8988T (cell line): ENCODE data around the gene PCDHGA7.
"Not testable (repeated sequence)": the region's sequence is repeated elsewhere in the genome, so short reads cannot be mapped to it uniquely, and the experiment has no call there.

Experiments used
- DNase-seq: peaks from one replicate; pipeline ENCODE4 v3.0.0; 2011

The PCDHGA7 gene

GRCh38 chr5:141432726-141433125 is 50.2 kb downstream of the PCDHGA7 start:
- not testable (repeated sequence) for DNase-seq

DNA sequence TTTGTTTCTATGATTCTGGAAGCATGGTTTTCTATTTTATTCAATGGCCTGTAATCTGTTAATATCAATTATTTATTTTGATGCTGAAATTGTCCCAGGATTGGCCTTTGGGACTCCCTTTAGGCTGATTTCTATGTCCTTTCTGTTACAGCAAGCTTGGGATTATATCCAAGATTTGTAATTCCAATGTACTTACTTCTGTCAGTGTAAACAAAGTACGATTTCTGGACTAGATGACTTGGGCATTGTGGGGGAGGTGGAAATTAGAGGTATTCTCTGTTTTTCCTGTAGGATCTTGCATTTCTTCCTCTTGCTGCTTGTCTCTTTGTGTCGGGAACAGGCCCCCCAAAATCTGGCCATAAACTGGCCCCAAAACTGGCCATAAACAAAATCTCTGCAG is 51.5 kb downstream of the PCDHGA7 start:
- no peak for DNase-seq
